Coronary artery (tissue), 2 donors: Measurements from ENCODE around the gene C6orf89.

Source experiments
- DNase-seq: peaks from one replicate; pipeline ENCODE4 v3.0.0-alpha.2; 2017; ENCODE audit warnings: low spot score
- H3K27ac ChIP-seq, 2 donors: fragments of 200-600 bp; sonication (generic); one replicate each; pipeline ENCODE4 v1.5.1; 2016 to 2019
- H3K4me3 ChIP-seq: fragments of 200-600 bp; sonication (generic); 2 replicates; pipeline ENCODE4 v1.5.1; 2016; ENCODE audit warnings: mild to moderate bottlenecking, moderate library complexity
- TF ChIP-seq, protein P1 (sequence below): fragments of 200-600 bp; sonication (generic); IDR thresholded peaks from one replicate; pipeline ENCODE4 v1.5.1; 2019; ENCODE audit warnings: antibody characterized with exemption

The C6orf89 gene

DNA sequence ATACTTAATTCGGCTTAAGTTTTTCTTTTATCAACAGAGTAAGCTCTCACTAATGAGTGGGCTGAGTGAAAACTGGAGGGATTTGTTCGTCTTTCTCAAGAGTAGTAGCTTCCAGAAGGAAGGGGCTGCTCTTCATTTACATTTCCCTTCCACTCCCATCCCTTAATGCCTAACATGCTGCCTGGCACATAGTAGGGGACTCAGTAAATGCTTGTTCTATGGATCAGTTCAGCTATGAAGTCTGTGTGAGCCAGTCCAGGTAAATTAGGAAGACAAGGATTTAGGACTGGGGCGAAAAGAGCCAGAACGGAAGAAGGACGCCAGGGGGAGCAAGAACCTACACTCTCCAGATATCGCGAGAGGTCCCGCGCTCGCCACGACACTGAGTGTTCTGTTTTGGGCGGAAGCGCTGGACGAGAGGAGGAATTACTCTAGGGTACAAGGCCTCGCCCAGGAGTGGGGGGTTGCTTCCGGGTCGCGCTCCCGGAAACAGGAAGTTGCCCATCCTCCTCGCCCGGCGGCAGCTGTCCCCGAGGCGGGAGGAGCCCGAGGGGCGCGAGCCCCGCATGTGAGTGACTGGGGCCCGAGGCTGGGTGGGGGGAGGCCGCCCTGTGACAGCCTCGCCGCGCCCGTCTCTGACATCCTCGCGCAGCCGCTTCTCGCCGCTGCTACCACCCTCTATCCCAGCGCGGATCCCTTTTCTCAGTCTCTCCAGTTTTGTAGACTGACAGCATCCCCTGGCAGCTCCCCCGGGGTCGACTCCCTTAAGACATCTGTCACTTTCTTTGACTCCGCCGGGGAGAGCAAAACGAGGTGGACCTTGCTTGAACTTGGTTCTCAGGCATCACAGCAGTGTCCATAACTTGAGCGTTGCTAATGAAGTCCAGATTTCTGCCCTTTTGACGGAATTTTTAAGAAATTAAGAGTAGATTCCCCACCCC is at the start of gene C6orf89:
TSS of gene C6orf89 (plus strand) at position 492 of the 941 bp plus-strand sequence. CDS start 13,493 bp downstream, outside the sequence.
- H3K4me3 ChIP-seq = peak within 1 kb of the TSS; percentile 79

DNA sequence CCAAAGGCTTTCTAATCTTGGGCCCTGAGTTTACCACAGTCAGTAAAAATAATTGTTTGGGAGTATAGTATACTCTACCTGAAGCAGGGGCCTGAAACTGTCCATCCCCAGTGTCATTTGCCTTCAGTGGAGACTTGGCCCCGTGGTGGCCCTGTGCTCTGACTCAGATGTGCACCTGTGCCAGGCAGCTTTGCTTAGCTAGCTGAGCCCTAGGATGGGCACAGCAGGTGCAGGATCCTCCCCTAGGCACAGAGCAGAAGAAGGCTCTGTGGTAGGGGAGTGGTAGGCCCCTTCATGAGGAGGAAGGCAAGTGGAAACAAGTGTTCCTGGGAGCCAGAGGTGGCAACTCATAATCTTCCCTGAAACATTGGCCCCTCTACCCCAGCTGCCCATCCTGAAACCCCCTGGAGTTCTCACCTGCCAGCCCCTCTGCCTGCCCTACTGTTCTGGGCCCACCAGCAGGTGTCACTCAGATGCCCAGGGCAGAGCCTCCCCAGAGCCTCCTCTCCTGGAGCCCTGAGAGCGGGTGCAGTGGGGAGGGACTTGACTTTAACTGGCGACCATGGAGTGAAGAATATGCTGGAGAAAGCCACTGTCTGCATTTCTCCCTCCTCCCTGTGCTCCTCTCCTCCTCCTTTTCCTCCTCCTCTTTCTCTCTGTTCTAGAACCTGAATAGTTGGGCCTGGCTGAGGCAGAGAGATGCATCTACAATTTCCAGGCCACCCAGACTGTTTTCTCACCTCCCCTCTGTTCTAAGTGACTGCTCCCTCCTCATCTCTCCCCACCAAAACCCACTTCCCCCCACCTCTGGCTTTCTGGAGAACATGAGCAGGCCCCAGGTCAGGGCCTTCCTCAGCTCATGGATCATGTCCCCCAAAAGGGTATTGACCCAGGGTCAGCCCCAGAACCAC is 49.4 kb upstream of the C6orf89 start:
- TF ChIP-seq, protein P1, sequence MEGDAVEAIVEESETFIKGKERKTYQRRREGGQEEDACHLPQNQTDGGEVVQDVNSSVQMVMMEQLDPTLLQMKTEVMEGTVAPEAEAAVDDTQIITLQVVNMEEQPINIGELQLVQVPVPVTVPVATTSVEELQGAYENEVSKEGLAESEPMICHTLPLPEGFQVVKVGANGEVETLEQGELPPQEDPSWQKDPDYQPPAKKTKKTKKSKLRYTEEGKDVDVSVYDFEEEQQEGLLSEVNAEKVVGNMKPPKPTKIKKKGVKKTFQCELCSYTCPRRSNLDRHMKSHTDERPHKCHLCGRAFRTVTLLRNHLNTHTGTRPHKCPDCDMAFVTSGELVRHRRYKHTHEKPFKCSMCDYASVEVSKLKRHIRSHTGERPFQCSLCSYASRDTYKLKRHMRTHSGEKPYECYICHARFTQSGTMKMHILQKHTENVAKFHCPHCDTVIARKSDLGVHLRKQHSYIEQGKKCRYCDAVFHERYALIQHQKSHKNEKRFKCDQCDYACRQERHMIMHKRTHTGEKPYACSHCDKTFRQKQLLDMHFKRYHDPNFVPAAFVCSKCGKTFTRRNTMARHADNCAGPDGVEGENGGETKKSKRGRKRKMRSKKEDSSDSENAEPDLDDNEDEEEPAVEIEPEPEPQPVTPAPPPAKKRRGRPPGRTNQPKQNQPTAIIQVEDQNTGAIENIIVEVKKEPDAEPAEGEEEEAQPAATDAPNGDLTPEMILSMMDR = no peak
- Histone ChIP-seq H3K27ac (no peak overlapping the region), H3K4me3 (no peak overlapping the region)
- no peak for DNase-seq

More for the DNA sequence above, at the start of gene C6orf89:
- DNase-seq = peak; percentile 97
- H3K27ac ChIP-seq = peak within 1 kb of the TSS; percentile 83 to 90
- TF ChIP-seq, protein P1 = peak; percentile 62

GRCh38 chr6:36837022-36837339 is 48.8 kb upstream of the C6orf89 start:
- TF ChIP-seq, protein P1 = no peak
- DNase-seq = no peak
- no peak overlapping the region for H3K27ac ChIP-seq
- no peak overlapping the region for H3K4me3 ChIP-seq

- TF ChIP-seq, protein P1 = no peak
- DNase-seq = no peak
- H3K27ac ChIP-seq = no peak overlapping the region
- H3K4me3 ChIP-seq = no peak overlapping the region
Measured at GRCh38 chr6:36837686-36838085, 48.1 kb upstream of the C6orf89 start.

- no peak within 1 kb of the TSS for H3K27ac ChIP-seq
- TF ChIP-seq, protein P1 = no peak
- no peak for DNase-seq
- peak within 1 kb of the TSS; percentile 82 for H3K4me3 ChIP-seq
Measured at GRCh38 chr6:36838896-36839748, 46.6 kb upstream of the C6orf89 start, which contains the start of gene CPNE5. TSS of gene CPNE5 (minus strand) at chr6:36839444. CDS start at chr6:36839377, 67 bp downstream.

GRCh38 chr6:36839749-36840431 is 45.9 kb upstream of the C6orf89 start:
- H3K27ac ChIP-seq = no peak overlapping the region
- TF ChIP-seq, protein P1 = no peak
- peak overlapping the region; percentile 82 for H3K4me3 ChIP-seq
- DNase-seq = no peak
